ENCODE measurements around the gene ABCB4.
A peak's percentile ranks its signal among the peaks of the same experiment; 100 is the strongest.
"Not testable (repeated sequence)": the region's sequence is repeated elsewhere in the genome, so short reads cannot be mapped to it uniquely, and the experiment has no call there.

ABCB4 gene

DNA sequence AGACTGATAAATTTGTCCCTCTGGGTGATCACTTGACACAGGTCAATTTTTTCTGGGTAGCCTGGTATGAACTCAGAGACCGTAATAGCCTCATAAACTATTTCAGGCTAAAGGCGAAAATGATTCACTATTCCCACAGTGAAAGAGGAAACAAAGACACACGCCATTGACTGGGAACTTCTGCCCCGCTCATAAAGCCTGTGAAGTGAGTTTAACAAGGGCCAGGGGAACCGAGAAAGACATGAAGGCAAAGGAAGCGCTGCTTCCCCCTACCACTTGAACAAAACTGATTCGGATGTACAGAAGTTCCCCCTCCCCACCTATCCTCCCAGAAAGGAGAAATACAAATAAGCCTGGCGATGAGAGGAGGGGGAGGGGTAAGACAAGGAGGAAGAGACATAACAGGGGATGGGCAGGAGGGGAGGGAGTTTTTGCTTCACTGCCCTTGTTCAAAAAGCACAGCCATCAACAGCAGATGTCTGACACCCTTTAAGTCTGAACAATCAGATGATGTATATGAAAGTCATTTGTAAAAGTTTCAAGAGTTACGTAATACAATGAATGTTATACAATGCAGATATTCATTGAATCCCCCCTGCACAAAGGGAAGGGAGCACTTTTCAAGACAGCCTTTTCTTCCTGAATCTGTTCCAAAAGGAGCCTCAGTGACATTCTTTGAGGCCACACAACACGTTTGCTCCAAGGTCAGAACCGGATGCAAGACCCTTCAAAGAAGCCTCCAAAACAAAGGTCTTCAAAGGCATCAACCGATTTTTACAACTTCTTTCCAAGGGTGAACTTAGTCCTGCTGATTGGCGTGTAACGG lies 734 bp downstream of the ABCB4 start:
- DNase-seq = no peak

DNA sequence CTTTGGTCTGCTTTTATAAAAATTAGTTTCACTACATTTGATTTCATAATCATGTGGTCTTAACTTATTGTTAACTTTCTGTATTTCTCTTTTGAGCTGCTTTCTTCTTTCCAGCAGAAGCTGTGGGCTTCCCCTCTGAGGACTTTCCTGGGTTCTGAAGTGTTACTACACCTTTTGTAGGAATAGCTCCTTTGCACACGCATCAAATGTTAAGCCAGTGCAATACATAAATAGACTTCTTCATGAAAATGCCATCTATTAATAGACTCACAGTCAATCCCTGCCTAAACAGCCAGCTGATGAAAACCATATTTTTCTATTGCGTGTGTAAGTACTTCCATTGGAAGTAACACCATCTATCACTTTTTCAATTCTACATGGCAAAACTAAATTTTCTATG lies 1.5 kb downstream of the ABCB4 start:
- no peak for DNase-seq

DNA sequence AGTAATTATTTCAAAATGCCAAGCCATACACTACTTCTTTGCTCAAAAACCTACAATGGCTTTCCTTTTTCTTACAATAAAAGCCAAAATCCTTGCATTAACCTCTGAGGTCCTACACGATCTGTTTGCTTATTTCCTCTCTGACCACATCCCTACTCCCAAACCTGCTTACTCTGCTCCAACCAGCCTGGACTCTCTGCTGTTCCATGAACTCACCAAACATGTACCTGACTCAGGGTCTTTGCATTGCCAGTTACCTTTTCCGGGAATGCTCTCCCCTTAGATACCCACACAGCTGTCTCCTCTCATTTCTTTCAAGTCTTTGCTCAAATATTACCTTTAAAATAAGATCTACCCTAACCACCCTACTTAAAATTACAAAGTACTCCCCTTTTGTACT lies 2.3 kb downstream of the ABCB4 start:
- no peak for DNase-seq

- no peak for DNase-seq
These were observed 4.0 kb downstream of the ABCB4 start for GRCh38 chr7:87471473-87471872.

DNA sequence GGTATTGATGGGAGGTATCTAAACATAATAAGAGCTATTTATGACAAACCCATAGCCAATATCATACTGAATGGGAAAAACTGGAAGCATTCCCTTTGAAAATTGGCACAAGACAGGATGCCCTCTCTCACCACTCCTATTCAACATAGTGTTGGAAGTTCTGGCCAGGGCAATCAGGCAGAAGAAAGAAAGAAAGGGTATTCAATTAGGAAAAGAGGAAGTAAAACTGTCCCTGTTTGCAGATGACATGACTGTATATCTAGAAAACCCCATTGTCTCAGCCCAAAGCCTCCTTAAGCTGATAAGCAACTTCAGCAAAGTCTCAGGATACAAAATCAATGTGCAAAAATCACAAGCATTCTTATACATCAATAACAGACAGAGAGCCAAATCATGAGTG lies 6.3 kb downstream of the ABCB4 start:
- DNase-seq = not testable (repeated sequence)

GRCh38 chr7:87465534-87465880 lies 10.0 kb downstream of the ABCB4 start:
- DNase-seq = not testable (repeated sequence)

DNA sequence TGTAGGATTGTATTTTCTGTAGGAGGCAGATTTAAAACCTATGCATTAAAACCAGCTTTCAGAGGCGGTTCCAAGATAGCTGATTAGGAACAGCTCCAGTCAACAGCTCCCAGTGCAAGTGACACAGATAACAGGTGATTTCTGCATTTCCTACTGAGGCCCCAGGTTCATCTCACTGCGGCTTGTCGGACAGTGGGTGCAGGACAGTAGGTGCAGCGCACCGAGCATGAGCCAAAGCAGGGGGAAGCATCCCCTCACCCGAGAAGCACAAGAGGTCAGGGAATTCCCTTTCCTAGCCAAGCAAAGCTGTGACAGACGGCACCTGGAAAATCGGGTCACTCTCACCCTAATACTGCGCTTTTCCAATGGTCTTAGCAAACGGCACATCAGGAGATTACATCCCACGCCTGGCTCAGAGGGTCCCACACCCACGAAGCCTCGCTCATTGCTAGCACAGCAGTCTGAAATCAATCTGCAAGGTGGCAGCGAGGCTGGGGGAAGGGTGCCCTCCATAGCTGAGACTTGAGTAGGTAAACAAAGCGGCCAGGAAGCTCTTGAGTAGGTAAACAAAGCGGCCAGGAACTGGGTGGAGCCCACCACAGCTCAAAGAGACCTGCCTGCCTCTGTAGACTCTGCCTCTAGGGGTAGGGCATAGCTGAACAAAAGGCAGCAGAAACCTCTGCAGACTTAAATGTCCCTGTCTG lies 10.5 kb downstream of the ABCB4 start:
- peak; percentile 69 to 94 (median 84) for DNase-seq

GRCh38 chr7:87463982-87464381 lies 11.5 kb downstream of the ABCB4 start:
- DNase-seq = no peak

DNA sequence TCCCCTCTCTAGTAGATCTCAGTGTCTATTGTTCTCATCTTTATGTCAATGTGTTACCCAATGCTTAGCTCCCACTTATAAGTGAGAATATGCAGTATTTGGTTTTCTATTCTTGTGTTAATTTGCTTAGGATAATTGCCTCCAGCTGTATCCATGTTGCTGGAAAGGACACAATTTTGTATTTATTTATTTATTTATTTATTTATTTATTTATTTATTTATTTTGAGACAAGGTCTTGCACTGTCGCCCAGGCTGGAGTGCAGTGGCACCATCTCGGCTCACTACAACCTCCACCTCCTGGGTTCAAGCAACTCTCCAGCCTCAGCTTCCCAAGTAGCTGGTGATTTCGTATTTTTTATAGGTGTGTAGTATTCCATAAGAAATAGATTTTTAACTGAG lies 15.0 kb downstream of the ABCB4 start:
- DNase-seq = not testable (repeated sequence)

- DNase-seq = no peak
These were observed 15.5 kb downstream of the ABCB4 start for GRCh38 chr7:87459941-87460340.

- DNase-seq = peak in 1 of 3 experiments; percentile 25
These were observed 17.3 kb downstream of the ABCB4 start for GRCh38 chr7:87458148-87458547.

DNA sequence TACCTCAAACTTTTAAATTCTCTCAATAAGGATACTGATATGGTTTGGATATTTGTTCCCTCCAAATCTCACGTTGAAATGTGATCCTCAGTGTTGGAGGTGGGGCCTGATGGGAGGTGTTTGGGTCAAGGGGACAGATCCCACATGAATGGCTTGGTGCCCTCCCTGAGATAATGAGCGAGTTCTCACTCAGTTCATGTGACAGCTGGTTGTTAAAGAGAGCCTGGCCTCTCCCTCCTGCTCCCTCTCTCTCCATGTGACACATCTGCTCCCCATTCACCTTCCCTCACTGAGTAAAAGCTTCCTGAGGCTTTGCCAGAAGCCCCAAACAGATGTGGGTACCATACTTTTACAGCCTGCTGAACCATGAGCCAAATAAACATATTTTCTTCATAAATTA lies 19.2 kb downstream of the ABCB4 start:
- no peak for DNase-seq

GRCh38 chr7:87452279-87452678 lies 23.2 kb downstream of the ABCB4 start:
- no peak for DNase-seq

DNA sequence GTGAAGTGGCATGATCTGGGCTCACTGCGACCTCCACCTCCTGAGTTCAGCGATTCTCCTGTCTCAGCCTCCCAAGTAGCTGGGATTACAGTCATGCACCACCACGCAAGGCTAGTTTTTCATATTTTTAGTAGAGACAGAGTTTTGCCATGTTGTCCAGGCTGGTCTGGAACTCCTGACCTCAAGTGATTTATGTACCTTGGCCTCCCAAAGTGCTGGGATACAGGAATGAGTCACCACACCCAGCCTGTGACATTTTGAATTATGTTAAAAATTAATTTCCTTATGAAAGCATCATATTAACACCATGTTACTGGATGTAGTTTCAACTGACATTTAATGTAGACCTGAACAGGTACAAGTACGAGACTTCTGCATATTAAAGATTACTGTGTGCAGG lies 24.3 kb downstream of the ABCB4 start:
- no peak for DNase-seq

GRCh38 chr7:87450706-87451105 lies 24.8 kb downstream of the ABCB4 start:
- DNase-seq = peak in 1 of 3 experiments; percentile 17

- DNase-seq = peak; percentile 8 to 95 (median 83)
These were observed 27.1 kb downstream of the ABCB4 start for GRCh38 chr7:87448388-87448787.

- DNase-seq = no peak
These were observed 28.3 kb downstream of the ABCB4 start for GRCh38 chr7:87447116-87447635.

GRCh38 chr7:87445897-87446296 lies 29.6 kb downstream of the ABCB4 start:
- no peak for DNase-seq

- no peak for DNase-seq
These were observed 39.9 kb downstream of the ABCB4 start for GRCh38 chr7:87435546-87435945.

DNA sequence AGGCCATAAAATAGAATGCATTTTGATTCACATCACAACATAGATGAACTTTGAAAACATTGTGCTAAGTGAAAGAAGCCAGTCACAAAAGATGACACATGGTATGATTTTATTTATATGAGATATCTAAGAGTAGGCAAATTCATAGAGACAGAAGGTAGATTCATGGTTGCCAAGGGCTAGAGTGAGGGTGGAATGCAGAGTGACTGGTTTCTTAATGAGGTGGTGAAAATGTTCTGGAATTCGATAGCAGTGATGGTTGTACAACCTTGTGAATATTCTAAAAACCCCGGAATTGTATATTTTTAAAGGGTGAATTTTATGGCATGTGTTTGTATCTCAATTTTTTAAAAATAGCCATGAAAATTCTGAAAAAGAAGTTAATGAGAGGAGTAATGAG lies 42.9 kb downstream of the ABCB4 start:
- no peak for DNase-seq

- DNase-seq = no peak
These were observed 48.2 kb downstream of the ABCB4 start for GRCh38 chr7:87427288-87427687.

DNA sequence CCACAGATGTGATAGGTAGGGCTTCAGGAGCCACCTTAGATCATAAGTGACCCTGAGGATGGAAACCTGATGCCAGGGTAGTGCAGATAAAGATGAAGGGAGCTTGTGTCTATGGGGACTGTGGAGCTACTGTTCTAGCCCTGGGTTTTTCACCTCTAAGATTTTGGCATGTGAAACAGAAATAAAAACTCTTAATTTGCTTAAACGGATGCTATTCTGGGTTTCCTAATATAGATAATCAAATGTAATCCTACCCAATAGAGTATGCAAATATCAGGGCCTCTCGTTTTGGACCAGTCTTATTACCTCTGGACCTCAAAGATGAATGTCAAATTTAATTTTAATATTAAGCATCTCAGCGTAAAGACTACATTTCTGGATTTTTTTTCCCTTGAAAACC lies 49.3 kb downstream of the ABCB4 start:
- no peak for DNase-seq

DNA sequence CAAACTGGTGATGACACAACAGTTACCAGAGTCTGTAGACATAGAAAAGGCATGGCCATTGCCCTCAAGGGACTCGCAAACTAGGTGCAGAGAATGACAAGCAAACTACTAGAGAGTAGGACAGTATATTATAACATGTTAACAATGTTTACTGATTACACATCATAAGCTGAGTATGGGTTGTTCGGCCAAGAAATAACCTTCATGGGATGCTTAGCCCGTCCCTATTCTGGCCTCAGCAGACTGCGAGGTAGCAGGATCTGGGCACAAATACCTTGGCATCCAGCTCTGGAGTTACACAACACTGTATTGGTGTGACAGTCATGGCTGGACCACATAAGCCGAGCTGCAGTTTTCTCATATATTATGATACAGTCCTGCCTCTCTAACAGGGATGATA lies 51.4 kb downstream of the ABCB4 start:
- no peak for DNase-seq

GRCh38 chr7:87420173-87420572 lies 55.3 kb downstream of the ABCB4 start:
- DNase-seq = no peak

Measured in NCI-H1417 (cell line).